ENCODE measurements around the gene JMJD6. TPM values are rescaled to one million over a fixed set of nuclear protein-coding genes. Genes with fewer than 3 reads are reported as not detected.
A peak's percentile ranks its signal among the peaks of the same experiment; 100 is the strongest.
"Not testable (repeated sequence)": the region's sequence is repeated elsewhere in the genome, so short reads cannot be mapped to it uniquely, and the experiment has no call there.

Gene JMJD6
- total RNA-seq, 1 experiment from 2014 or later: 36.2 TPM

- DNase-seq (ENCODE audit: low read depth): peak; percentile 60
These were observed 10.1 kb upstream of the JMJD6 start for GRCh38 chr17:76736349-76737081.

DNA sequence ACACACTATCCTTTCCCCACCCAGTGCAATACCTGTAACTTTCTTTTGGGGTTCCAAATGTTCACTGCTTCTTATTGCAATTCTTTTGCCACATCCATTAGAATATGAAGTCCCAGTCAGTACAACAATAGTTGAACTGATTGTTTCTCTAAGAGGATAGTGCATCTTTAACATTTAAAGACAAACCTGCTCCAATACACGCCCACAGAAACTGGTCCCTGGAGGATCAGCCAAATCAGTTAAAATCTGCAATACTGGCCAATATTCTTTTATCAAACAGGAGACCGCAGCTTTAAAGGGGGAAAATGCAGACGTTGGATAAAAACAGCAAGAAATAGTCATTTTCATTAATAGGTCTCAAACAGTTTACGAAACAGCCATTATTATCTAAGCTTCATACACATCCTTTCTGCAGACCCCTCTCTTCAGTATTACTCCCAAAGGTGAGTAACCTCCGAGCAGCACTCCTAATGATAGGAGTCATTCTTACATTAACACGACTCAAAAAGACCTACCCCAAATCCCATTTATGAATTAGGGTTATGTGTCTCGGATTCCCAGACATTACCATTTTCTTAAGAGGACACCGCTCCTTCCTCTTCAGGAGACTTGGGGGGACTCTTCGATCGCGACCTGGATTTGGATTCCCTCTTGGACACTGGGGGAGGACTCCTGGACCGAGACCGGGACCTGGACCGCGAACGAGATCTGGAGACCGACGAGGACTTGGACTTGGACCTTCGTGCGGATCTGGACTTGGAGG, 9.4 kb upstream of the JMJD6 start:
- DNase-seq (ENCODE audit: low read depth): no peak

- DNase-seq (ENCODE audit: low read depth): peak; percentile 27
These were observed 8.6 kb upstream of the JMJD6 start for GRCh38 chr17:76735006-76735405.

GRCh38 chr17:76734080-76734840, 7.9 kb upstream of the JMJD6 start:
- no peak for DNase-seq (ENCODE audit: low read depth)

DNA sequence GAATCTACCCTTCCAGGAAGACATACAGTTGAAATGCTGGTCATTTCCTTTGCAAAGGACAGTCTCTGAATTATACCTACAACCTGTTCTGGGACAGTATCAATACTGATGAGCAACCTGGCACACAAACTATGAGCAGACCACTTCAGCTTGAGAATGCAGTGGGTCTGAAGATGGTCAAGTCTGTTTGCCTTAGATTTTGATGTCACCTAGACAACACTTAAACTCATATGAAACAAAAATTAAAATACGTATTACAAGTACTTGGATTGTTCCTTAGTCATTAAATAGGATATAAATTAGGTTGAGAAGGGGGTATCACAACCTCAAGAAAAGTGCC, 7.2 kb upstream of the JMJD6 start:
- DNase-seq (ENCODE audit: low read depth): no peak

DNA sequence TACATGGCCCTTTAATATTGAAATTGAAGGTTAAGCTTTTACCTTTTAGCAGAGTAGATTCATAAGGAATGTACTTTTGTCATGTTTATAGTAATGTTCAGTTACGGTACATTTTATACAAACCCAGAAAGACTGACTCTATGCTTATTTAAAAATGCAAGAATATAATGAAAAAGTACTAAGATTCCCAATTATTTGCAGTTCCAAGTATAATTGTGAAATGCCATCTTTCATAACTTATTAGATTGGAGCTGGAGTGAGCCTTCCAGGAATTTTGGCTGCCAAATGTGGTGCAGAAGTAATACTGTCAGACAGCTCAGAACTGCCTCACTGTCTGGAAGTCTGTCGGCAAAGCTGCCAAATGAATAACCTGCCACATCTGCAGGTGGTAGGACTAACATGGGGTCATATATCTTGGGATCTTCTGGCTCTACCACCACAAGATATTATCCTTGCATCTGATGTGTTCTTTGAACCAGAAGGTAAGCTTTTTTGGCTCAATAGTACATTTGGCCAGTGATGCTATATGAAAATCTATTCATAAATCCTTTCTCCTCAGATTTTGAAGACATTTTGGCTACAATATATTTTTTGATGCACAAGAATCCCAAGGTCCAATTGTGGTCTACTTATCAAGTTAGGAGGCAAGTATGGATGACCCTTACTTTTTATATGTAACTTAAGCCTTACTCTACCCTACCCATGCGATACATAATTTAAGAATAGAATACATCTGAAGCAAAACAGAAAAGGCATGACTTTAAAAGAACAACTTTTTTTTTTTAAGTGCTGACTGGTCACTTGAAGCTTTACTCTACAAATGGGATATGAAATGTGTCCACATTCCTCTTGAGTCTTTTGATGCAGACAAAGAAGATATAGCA, 6.6 kb upstream of the JMJD6 start:
- no peak for DNase-seq (ENCODE audit: low read depth)

GRCh38 chr17:76731800-76732733, 5.7 kb upstream of the JMJD6 start:
- not testable (repeated sequence) for DNase-seq (ENCODE audit: low read depth)

DNA sequence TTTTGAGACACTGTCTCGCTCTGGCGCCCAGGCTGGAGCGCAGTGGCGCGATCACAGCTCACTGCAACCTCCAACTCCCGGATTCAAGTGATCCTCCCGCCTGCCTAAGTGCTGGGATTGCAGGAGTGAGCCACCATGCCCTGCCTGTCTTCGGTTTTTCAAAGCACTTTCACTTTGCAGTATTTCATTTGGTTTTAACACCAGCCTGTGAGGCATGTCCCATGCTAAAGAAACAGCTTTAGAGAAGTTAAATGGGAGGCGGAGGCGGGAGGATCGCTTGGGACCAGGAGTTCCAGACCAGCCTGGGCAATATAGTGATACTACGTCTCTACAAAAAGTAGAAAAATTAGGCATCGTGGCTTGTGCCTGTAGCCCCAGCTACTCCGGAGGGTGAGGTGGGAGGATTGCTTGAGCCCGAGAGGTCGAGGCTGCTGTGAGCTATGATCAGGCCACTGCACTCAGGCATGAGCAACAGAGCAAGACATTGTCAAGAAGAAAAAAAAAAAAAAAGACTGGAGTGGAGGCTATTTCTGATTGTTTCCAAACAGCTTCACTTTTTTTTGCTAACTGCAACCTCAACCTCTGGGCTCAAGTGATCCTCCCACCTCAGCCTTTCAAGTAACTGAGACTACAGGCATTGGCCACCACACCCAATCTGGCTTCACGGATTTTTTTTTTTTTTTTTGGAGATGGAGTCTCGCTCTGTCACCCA, 1.5 kb upstream of the JMJD6 start:
- DNase-seq (ENCODE audit: low read depth): peak; percentile 40

DNA sequence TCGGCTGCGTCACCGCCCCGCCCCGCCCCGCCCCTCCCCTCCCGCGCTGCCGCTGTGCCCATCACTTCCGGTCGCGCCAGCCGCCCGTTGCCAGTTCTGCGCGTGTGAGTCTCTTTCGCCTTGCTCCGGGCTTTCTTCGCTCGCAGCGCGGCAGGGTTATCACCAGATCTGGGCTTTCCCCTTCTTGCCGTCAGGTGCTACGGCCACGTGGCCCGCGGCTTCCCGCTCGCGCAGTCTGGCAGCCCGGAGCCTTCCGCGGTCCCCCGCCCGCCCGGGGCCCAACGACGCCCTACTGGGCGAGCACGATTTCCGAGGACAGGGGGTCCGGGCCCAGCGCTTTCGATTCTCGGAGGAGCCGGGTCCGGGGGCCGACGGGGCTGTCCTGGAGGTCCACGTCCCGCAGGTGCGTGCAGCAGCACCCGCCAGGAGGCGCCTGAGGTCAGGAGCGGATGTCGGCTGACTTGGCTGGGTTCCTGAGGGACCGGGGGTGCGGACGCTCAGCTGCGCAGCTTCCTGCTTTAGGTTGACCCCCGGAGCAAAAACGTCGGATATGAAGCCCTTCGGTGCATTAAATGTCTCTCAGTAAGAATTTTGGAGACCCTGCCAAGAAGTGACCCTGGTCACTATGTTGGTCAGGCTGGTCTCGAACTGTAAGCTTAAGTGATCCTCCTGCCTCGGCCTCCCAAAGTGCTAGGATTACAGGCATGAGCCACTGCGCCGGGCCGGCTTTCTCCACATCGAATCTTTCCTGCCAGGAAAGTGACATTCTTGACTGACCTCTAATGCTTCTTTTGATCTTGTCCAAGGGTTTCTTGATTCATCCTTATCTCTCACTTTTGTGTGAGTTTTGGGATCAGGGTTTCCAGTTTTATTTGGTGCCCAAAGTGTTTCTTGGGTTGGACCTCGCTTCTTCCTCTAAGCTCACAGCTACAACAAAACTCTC, 641 bp upstream of the JMJD6 start, which contains the start of gene METTL23:
METTL23 (plus strand) TSS at position 64 of the 943 bp plus-strand sequence. CDS start 2,872 bp downstream, outside the sequence.
- peak; percentile 87 for DNase-seq (ENCODE audit: low read depth)

DNA sequence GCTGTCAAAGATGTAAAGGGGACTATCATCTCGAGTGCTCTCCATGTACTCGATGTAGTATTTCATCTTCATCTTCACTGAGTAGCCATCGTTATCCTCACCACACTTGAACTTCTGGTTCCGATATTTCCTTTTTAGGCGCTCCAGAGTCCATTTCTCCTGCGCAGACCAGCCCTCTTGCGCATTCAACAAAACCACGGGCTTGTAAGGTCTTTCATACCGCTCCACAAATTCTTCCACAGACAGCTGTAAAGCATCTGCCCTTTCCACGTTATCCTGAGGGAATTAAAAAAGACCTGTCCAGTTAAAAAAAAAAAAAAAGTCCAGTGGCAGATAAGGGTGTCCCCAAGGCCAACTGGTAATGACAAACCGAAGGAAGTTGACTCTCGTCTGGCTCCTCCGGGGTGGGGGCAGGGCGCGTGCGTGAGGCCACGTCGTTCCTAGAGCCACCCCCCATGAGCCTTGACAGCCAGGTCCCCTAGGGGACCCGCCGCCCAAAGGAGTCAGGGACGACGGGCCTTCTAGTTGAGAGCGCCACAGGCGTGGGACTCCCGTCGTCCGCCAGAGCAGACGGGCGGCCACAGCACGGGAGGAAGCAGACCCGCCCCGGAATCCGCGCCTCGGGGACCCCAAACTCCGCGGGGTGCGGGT, 701 bp downstream of the JMJD6 start:
- peak; percentile 54 for DNase-seq (ENCODE audit: low read depth)

DNA sequence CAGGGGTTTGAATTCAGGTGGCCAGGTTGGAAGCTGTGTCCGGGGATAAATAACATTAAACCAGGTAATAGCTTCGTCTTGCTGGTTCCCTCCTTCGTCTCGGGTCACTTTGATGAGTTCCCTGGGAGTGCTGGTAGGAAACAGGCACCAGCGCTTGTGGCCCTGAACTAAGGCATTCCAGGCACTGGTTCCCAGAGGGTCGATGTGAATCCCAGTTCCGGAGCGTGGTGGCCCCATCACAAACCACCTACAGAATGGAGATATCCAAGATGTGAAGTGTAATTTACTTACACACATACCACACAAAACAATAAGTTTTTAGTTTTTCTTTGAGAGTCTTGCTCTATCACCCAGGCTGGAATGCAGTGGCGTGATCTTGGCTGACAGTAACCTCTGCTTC, 2.6 kb downstream of the JMJD6 start:
- DNase-seq (ENCODE audit: low read depth): no peak

DNA sequence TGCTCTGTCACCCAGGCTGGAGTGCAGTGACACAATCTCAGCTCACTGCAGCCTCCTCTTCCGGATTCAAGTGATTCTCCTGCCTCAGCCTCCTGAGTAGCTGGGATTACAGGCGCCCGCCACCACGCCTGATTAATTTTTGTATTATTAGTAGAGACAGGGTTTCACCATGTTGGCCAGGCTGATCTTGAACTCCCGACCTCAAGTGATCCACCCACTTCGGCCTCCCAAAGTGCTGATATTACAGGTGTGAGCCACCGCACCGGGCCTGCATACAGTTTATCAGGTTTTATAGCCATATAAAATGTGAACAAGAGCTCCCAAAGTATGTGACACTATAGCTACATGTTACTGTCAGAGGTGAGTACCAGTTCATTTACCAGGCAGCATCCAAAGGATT, 3.4 kb downstream of the JMJD6 start:
- DNase-seq (ENCODE audit: low read depth): not testable (repeated sequence)

- no peak for DNase-seq (ENCODE audit: low read depth)
These were observed 4.1 kb downstream of the JMJD6 start for GRCh38 chr17:76722279-76722678.

DNA sequence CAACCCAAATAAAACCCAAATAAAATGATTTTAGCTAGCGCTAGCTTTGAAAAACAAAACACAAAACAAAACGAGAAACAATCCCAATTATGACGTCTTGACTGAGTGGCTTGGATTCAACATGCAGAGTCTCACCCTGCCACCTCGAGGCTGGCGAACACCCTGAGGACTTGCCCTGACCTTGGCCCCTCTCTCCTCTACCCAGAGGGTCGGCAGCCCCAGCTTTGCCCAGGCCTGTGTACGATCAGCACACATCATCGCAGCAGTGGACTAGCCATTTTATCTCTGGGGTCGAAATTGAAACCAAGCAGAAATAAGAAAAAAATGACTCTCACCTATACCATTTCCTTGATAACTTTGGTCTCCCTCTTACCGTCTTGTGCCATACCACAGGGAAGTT, 4.9 kb downstream of the JMJD6 start:
- no peak for DNase-seq (ENCODE audit: low read depth)

GRCh38 chr17:76720941-76721340, 5.5 kb downstream of the JMJD6 start:
- no peak for DNase-seq (ENCODE audit: low read depth)

DNA sequence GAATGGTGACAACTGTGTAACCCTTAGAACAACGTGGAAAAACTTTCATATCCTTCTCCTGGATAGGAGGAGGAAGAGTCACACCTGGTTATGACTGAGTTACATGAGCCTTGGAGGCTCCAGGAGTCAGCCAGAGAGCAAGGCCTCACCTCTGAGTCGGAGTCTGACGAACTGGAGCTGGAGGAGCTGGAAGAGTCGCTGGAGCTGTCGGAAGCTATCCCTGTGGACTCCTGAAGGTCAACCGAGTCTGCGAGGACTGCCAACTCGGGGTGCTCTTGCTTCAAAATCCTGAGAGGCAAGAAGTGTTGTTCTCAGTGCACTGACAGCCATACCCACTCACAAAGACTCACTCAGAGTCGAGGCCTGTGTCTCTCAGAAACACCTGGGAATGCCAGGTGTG, 6.2 kb downstream of the JMJD6 start:
- DNase-seq (ENCODE audit: low read depth): no peak

- DNase-seq (ENCODE audit: low read depth): no peak
These were observed 7.9 kb downstream of the JMJD6 start for GRCh38 chr17:76718516-76718915.

DNA sequence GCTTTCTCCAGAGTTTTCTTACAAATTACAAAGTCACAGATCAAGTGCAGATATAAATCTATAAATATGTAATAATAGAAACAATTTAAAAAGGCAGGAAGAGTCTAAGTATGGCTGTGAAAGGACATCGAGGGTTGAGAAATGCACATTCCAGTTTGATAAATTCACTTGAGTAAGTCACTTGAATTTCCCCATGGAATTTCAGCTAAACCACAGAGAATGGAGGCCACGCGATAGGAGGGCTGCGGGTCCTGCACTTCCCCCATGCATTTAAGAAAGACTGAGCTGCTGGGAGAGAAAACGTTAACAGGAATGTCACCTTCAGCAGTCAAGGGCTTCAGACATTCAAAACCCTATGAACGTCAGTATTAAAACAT, 9.6 kb downstream of the JMJD6 start:
- DNase-seq (ENCODE audit: low read depth): peak; percentile 79
